Fibroblast of upper back skin (primary cell): ENCODE results near the gene OR6C4.
"Not testable (repeated sequence)": the region's sequence is repeated elsewhere in the genome, so short reads cannot be mapped to it uniquely, and the experiment has no call there.

Source experiments
- DNase-seq: peaks from one replicate; pipeline ENCODE4 v3.0.0-alpha.2; 2013

The OR6C4 gene

DNA sequence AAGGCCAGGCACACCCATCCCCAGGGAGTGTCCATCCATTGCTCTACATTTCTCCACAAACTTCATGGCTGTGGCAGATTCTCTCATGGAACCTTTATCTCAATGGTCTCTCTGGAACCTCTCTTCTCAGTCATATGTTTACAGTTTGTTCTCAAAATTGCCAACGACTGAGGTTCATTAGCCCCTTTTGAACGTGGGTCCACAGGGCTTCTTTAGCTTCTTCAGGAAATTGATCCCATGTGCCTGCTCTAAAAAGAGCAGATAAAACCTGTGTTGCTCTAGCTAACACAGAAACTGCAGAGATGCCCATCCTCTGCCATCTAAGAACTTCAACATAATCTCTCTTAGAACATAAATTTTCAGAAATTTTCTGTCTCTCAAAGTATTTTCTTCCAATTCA lies at the start of gene OR6C4:
Gene OR6C4 (plus strand): TSS at position 301 of the 400 bp plus-strand sequence. CDS start 1,625 bp downstream, outside the sequence.
- DNase-seq: no peak

DNA sequence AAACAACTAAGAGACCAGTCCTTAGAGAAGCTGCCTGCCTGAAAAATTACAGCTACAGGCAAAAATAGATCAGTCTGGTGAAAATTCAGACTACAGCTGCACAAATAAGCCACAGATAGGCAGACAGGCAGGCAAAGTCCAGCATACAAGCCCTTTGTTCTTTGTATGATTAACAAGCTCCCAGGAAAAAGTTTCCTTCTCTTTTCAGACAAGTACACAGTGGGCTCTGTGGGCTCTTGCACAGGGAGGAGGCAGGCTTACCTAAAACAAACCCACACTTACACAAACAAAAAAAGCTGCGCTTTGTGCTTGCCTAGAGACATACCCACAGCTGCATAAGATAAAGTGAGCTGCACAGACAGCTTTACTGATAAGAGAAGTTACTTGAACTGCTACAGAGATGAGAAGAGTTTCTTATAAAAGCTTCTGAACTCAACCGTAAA lies 49.6 kb upstream of the OR6C4 start:
- no peak for DNase-seq

DNA sequence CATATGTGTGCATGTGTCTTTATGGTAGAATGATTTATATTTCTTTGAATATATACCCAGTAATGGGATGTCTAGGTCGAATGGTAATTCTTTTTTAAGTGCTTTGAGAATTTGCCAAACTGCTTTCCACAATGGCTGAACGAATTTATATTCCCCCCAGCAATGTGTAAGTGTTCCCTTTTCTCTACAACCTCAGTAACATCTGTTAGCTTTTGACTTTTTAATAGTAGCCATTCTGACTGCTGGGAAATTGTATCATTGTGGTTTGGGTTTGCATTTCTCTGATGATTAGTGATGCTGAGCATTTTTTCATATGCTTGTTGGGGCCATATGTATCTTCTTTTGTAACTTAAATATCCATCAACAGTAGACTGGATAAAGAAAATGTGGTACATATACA lies 47.8 kb upstream of the OR6C4 start:
- DNase-seq: no peak

DNA sequence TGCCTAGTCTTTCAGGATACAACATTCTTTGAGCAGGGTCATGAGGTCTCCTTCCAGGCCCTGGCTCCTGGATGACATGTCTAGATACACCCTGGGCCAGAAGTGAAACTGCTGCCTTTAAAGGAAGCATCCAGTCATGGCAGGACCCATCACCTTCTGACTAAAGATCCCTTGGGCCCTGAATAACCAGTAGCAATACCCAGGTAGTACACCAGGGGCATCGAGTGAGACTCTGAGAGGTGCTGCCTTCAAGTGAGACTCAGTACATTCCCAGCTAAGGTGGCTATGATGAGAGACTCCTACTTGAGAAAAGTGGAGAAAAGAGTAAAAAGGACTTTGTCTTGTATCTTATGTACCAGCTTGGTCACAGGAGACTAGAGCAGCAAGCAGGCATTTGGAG lies 33.7 kb upstream of the OR6C4 start:
- no peak for DNase-seq

DNA sequence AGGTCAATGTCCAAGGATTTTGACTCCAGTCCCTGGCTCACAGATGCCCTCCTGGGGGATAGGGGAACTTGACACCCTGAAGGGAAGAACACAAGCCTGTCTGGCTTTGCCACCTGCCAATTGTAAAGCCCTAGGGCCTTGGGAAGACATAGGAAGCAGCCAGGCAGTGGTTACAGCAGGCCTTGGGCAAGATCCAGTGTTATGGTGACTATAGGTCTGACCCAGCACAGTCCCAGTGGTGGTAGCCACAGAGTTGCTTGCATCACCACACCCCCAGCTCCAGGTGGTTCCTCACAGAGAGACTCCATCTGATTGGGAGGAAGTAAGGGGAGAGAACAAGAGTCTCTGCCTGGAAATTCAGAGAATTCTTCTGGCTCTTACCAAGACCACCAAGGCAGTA lies 33.0 kb upstream of the OR6C4 start:
- no peak for DNase-seq

DNA sequence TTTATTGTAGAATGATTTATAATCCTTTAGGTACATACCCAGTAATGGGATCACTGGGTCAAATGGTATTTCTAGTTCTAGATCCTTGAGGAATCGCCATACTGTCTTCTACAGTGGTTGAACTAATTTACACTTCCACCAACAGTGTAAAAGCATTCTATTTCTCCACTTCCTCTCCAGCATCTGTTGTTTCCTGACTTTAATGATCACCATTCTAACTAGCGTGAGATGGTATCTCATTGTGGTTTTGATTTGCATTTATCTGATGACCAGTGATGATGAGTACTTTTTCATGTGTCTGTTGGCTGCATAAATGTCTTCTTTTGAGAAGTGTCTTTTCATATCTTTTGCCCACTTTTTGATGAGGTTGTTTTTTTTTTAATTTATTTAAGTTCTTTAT lies 1.2 kb upstream of the OR6C4 start:
- not testable (repeated sequence) for DNase-seq

DNA sequence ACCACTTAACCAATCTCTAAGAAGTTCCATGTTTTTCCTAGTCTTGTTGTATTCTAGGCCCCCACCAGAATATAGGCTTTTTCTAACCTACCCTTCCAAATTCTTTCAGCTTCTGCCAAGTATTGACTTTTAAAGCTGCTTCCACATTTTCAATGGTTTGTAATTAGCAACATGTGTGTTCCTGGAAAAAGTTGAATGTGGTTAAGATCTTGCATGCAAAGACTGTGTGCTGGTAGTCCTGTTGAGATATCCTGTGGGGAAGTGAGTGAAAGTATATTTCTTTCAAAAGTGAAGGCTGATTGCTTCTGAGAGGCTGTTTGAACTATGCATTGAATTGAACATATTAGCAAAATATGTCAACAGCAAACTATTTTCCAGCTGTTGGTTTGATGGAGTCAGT lies 646 bp upstream of the OR6C4 start:
- DNase-seq: no peak

DNA sequence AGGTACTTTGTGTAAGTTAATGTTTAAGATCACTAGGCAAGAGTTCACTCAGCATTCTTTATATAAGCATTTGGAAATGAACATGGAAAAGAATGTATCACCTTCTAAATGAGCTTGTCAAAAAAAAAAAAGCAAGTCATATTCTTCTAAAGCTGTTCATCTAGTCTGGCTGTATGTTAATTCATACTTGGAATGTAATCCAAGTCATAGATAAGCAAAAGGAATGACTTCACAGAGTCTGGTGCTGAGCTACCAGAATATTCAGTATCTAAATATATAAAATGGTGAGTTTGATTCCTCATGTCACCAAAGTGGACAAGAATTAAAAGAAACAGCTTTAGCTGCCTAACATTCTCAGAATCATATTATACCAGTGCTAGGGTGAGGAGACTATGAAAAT lies 4.9 kb downstream of the OR6C4 start:
- no peak for DNase-seq

DNA sequence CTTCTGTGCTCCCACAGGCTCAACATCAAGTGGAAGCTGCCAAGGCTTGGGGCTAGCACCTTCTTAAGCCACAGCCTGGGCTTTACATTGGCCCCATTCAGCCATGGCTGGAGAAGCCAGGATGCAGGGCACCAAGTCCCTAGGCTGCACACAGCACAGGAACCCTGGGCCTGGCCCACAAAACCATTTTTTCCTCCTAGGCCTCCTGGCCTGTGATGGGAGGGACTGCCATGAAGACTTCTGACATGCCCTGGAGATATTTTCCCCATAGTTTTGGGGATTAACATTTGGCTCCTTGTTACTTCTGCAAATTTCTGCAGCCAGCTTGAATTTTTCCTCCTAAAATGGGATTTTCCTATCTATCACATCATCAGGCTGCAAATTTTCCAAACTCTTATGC lies 20.7 kb downstream of the OR6C4 start:
- not testable (repeated sequence) for DNase-seq

DNA sequence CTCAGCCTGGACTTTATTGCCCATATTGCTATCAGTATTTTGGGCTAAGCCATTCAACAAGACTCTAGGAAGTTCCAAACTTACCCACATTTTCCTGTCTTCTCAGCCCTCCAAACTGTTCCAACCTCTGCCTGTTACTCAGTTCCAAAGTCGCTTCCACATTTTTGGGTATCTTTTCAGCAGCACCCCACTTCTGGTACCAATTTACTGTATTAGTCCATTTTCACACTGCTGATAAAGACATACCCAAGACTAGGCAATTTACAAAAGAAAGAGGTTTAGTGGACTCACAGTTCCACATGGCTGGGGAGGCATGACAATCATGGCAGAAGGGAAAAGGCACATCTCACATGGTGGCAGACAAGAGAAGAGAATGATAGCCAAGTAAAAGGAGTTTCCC lies 21.3 kb downstream of the OR6C4 start:
- DNase-seq: not testable (repeated sequence)

DNA sequence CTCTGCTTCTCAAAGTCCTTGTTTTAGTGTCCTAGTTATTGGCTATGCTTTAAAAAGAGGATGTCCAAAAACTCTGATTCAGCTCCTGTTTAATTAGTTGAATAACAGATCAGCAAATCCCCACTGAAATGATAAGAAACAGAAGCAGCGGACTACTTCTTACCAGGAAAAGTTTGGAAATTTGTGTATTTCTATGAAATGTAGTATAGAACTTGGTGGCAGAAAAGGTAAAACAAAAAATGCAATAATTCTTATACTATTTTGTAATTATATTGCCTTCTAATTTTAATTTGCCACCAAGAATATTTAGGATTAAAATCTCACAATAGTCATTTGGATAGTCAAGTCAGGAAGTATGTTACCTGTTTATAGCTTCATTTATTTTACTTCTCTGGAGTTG lies 22.8 kb downstream of the OR6C4 start, which contains the start of gene OR2AP1:
Gene OR2AP1 (plus strand): TSS at position 301 of the 400 bp plus-strand sequence. CDS start 1,947 bp downstream, outside the sequence.
- DNase-seq: no peak

DNA sequence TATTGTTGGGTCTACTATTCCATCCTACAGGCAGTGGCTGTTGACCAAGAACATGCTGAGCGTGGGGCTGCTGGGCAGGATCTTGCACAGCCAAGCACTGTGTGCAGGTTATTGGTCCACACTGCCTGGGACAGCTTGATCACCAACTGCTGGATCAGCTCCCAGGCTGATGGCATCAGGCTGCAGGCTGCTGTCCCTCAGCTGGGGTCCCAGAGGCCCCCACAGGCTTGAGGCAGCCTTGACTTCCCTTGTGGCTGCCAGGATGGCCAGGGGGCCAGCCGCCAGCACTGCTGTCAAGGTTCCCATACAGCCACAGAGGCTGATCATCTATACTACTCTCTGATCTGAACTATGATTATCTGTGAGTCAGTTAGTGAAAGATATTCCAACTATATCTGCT lies 32.7 kb downstream of the OR6C4 start:
- DNase-seq: no peak

DNA sequence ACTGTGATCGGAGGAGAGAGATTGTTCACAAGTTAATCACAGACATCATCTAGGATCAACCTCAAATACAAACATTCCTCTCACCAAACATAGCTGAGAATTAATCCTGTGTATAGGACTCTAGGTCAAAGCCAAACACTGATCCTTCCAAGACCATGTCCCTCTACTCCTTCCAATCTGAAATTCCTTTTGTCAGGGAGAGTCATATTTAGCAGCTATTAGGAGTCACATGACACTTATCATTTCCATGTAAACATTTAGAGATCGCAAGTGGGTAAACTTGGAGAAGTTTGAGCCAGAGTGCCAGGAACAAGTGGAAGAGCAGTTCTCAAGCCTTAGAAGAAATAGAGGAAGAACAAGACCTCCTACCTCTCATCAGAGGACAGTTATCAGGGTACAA lies 36.4 kb downstream of the OR6C4 start:
- DNase-seq: no peak

DNA sequence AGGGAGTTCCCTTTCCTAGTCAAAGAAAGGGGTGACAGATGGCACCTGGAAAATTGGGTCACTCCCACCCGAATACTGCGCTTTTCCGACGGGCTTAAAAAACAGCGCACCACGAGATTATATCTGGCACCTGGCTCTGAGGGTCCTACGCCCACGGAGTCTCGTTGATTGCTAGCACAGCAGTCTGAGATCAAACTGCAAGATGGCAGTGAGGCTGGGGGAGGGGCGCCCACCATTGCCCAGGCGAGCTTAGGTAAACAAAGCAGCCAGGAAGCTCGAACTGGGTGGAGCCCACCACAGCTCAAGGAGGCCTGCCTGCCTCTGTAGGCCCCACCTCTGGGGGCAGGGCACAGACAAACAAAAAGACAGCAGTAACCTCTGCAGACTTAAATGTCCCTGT lies 40.8 kb downstream of the OR6C4 start:
- not testable (repeated sequence) for DNase-seq
